C4-2B (cell line): ENCODE data around the gene ZDHHC17.

Experiments
- H3K27ac ChIP-seq: fragments of 450-650 bp; 2 replicates; pipeline ENCODE4 v1.5.1; 2017
- CTCF ChIP-seq: fragments of 450-650 bp; conservative IDR thresholded peaks from 2 replicates; pipeline ENCODE4 v1.5.1; 2017; ENCODE audit warnings: mild to moderate bottlenecking
- ZFX ChIP-seq: fragments of 450-650 bp; IDR thresholded peaks from 2 replicates; pipeline ENCODE4 v1.6.1; 2017

The ZDHHC17 gene

GRCh38 chr12:76878899-76879709 is 115.2 kb downstream of the ZDHHC17 start, which contains the start of gene CSRP2:
Gene CSRP2 (minus strand): TSS chr12:76879019. CDS start chr12:76866260, 12,759 bp downstream.
- no peak for TF ChIP-seq CTCF
- TF ChIP-seq ZFX, result no peak
- H3K27ac ChIP-seq, result peak within 1 kb of the TSS; percentile 77

- peak overlapping the region; percentile 77 for H3K27ac ChIP-seq
Observed at GRCh38 chr12:76879710-76880518, 116.0 kb downstream of the ZDHHC17 start.

GRCh38 chr12:76880519-76881023 is 116.7 kb downstream of the ZDHHC17 start:
- TF ChIP-seq ZFX, result no peak
- no peak for TF ChIP-seq CTCF
- H3K27ac ChIP-seq, result peak overlapping the region; percentile 77

More at GRCh38 chr12:76879710-76880518, 116.0 kb downstream of the ZDHHC17 start:
- TF ChIP-seq ZFX, result no peak
- TF ChIP-seq CTCF, result no peak

GRCh38 chr12:76881142-76881541 is 117.2 kb downstream of the ZDHHC17 start:
- no peak for TF ChIP-seq ZFX
- no peak for TF ChIP-seq CTCF
- no peak overlapping the region for H3K27ac ChIP-seq

GRCh38 chr12:76882367-76882766 is 118.5 kb downstream of the ZDHHC17 start:
- no peak overlapping the region for H3K27ac ChIP-seq
- no peak for TF ChIP-seq CTCF
- no peak for TF ChIP-seq ZFX

- H3K27ac ChIP-seq, result no peak overlapping the region
- TF ChIP-seq CTCF (no peak), ZFX (no peak)
Observed at GRCh38 chr12:76883151-76883550, 119.2 kb downstream of the ZDHHC17 start.

- TF ChIP-seq ZFX, result no peak
- no peak for TF ChIP-seq CTCF
- no peak overlapping the region for H3K27ac ChIP-seq
Observed at GRCh38 chr12:76883811-76884210, 119.9 kb downstream of the ZDHHC17 start.
